Hematopoietic multipotent progenitor cell treated with erythropoietin and hydrocortisone succinate and interleukin-3 and kit ligand, for 15 days (in vitro differentiated cells): Measurements from ENCODE around the gene ASPDH.
"Not testable (repeated sequence)": the region's sequence is repeated elsewhere in the genome, so short reads cannot be mapped to it uniquely, and the experiment has no call there.

Source experiments
- DNase-seq: peaks from one replicate; pipeline ENCODE4 v3.0.0-alpha.2; 2015; ENCODE audit warnings: low spot score

ASPDH gene

DNA sequence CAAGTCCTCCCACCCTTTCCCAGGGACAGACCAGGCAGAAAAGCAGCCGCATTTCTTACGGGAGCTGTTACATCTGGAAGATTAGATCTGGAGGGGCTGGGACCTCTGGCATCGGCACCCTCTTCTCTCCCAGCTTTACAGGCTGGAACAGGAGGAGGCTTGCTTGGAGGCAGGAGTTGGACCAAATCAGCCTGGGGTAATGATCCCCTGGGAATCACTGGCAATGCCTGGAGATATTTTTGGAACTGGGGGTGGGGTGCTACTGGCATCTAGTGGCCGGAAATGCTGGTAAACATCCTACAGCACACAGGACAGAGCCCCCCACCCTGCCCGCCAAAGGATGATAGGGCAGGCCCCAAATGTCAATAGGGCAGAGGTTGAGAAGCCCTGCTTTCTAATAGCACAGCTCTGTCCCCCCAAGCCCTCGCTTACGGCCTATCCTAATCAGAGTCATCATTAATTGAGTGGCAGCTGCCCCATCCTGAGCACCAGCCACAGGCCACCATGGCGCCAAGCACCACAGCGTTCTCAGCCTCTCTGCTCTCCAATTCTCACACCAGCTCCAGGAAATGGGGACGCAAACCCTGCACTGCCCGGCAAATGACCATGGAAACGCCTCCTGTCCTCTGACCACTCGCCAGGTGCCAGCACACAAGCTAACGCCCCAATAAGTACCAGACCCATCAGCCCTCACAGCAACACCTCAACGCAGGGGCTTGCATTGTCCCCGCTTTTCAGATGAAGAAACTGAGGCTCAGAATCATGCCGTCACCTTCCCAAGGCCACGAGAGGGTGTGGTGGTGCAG, 33.9 kb upstream of the ASPDH start:
- no peak for DNase-seq

- no peak for DNase-seq
These were observed 33.0 kb upstream of the ASPDH start for GRCh38 chr19:50546527-50547221.

DNA sequence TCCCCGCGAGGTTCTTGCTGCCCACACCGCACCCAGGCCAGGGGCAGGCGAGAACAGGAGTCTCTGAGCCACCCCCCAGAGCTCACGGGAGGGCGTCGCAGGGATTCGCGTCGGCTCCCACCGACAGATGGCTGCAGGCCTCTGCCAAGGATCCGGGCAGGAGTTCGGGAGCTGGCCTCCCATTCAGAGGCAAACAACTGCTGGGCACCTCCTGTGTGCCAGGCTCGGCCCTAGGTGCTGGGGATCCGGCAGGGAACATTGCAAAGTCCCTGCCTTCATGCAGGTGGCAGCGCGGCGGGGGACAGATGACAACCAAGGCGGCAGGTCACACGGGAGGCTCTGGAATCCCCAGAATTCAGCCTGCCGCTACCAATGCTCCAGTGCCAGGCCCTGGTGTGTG, 29.2 kb upstream of the ASPDH start:
- DNase-seq = no peak

DNA sequence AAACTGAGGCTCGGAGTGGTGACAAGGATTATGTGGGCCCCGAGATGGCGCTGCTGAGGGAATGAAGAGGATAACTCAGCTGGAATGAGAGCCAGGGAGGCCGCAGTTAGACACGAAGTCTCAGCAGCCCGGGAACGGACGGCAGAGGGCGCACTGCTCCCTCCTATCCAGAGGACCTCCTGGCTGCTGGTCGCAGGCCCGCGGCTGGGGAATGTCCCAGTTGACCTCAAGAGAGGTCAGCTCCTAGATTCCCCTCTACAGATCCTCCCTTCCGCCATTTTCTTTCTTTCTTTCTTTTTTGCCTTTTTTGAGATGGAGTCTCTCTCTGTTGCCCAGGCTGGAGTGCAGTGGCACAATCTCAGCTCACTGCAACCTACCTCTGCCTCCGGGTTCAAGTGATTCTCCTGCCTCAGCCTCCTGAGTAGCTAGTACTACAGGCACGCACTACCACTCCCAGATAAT, 24.1 kb upstream of the ASPDH start:
- DNase-seq = peak; percentile 55

GRCh38 chr19:50537306-50537685, 23.6 kb upstream of the ASPDH start:
- no peak for DNase-seq

- no peak for DNase-seq
These were observed 23.1 kb upstream of the ASPDH start for GRCh38 chr19:50536662-50537305.

GRCh38 chr19:50535672-50536187, 22.0 kb upstream of the ASPDH start:
- no peak for DNase-seq

- no peak for DNase-seq
These were observed 20.8 kb upstream of the ASPDH start for GRCh38 chr19:50534478-50534877.

DNA sequence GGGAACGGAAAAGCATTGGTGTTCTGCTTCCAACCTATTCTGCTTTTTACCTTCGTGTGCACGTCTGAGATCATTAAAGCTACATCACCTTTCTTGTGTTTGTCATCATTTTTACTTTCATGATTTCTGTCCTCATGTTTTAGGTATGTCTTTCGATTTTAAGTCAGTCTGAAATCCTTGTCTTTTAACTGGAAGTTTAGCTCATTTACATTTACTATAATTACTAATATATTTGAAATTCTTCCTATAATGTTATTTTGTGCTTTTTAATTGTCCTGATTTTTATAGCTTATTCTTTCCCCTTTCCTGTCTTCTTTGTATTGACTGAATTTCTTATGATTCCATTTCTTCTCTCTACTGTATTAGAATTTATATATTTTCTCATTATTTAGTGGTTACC, 19.2 kb upstream of the ASPDH start:
- DNase-seq = no peak

DNA sequence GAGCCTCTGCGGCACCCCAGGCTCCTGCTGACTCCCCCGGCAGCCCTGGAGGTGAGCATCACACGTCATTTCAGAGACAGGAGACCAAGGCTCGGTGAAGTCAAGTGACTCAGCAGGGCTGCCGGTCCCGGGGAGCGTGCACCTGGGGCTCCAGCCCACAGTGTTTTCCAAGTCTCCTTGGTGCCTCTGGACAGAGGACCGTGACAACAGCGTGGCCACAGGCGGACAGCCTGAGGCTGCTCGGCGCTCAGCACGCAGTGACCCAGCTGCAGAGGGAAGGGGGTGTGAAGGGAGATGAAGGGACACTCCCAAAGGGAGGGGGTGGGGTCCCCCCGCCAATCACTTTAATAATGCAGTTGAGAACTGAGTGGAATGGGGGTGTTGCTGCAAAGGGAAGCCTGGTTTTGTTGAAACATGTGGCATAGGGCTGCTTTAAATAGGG, 17.5 kb upstream of the ASPDH start:
- DNase-seq = no peak

DNA sequence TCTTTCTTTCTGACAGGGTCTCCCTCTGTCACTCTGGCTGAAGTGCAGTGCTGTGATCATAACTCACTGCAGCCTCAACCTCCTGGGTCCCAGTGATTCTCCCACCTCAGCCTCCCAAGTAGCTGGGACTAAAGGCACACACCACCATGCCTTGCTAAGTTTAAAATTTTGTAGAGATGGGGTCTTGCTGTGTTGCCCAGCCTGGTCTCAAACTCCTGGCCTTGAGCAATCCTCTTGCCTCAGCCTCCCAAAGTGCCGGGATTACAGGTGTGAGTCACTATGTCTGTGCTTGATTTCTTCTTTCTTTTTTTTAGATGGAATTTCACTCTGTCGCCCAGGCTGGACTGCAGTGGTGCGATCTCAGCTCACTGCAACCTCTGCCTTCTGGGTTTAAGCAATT, 14.3 kb upstream of the ASPDH start:
- not testable (repeated sequence) for DNase-seq

DNA sequence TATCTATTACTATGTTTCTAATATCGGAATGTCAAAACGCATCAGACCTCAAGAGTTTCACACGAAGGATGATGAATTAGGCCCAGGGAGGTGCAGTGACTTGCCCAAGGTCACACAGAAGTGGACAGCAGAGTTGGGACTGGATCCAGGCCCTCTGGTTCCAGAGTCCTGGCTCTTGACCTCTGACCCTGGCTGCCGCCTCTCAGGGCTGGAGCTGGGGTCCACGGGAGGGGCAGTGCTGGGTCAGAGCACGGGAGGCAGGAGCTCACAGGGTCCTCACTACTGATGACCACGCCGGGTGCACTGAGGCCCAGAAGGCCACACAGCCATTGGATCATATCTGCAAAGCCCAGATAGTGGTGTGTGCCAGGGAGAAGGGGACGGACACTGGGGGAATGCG, 9.2 kb upstream of the ASPDH start:
- no peak for DNase-seq

GRCh38 chr19:50520822-50521465, 7.2 kb upstream of the ASPDH start:
- DNase-seq = no peak

DNA sequence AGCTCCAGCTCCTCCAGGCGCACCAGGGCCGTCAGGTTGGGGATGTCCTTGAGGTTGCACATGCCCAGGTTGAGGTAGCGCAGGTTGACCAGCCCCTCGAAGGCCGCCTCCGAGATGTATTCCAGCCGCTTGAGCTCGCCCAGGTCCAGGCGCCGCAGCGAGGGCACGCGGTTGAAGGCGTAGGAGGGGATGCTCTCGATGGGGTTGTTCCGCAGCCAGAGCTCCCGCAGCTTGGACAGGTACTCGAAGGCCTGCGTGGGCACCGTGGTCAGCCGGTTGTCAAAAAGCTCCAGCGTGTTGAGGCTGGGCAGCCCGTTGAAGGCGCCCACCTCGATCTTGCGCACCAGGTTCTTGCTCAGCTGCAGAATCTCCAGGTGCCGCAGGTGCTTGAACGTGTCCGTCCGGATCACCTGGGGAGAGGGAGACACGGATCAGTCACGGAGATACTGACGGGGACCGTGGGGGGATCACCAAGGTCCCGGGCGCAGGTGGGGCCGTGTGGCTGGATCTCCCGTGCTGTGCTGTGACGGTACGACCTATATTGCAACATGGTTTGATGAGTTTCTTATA, 5.4 kb upstream of the ASPDH start:
- no peak for DNase-seq

DNA sequence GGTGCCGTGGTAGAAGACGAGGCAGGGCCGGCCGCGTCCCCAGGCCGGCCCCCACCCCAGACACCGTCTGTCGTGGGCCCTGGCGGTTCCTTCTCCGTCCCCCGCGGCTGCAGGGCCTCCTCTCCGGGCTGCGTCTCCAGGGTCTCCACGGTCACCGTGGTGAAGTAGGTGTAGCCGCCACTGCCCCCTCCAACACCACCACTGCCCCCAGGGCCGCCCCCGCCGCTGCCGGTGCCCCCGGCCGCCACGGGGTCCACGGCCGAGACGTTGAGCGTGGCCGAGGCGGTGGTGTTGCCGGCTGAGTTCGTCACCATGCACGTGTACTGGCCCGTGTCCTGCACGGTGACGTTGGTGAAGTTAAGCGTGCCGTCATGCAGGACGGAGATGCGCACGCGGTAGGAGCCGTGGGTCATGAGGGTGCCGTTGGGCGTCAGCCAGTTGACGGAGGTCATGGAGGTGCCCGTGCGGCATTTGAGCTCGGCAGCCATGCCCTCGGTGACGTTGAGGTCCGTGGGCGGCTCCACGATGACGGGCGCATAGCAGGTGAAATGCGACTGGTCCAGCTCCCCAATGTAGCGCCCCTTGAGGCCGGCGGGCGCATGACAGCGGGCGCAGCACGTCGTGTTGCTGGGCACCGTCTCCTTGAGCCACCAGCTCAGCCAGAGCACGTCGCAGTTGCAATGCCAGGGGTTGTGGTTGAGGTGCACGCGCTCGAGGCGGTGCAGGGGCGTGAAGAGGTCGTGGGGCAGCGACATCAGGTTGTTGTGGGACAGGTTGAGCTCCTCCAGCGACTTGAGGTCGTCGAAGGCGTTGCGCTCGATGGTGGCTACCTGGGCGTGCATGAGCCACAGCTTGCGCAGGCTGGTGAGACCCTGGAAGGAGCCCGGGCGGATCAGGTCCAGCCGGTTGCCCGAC, 4.6 kb upstream of the ASPDH start:
- DNase-seq = no peak

GRCh38 chr19:50517704-50518075, 4.0 kb upstream of the ASPDH start:
- DNase-seq = no peak

GRCh38 chr19:50516964-50517703, 3.4 kb upstream of the ASPDH start:
- no peak for DNase-seq

DNA sequence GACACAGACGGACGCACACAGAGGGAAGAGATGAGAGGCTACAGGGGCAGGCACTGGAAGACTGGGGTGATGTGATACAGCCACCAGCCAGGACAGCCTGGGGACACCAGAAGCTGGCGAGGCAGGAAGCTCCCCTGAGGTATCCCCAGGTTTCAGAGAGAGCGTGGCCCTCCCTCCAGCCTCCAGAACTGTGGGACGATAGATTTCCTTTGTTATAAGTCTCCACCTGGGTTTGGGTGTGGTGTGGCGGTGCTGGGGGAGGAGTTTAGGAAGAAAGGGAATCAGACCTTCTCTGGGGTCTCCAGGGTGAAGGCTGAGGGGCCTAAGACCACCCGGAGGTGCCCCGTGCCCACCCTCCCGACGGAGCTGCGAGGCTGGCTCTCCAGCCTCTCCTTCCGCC, 2.7 kb upstream of the ASPDH start:
- DNase-seq = no peak

- no peak for DNase-seq
These were observed 1.5 kb upstream of the ASPDH start for GRCh38 chr19:50515168-50515561.
